ENCODE data around the gene TNNC1. TPM values are rescaled to one million over a fixed set of nuclear protein-coding genes. Genes with fewer than 3 reads are reported as not detected.

TNNC1 gene
- total and polyA plus RNA-seq, 10 donors: 0.74 to 5.8 (median 1.9) TPM

- peaks cover 15 to 23% (median 20%) of the 10 kb centered on the region in 6 donors for H3K4me1 ChIP-seq
- no peak overlapping the region for H3K27ac ChIP-seq
- H3K27me3 ChIP-seq (replicated peaks in 1 of 7): no peaks in the 10 kb centered on the region
- WGBS, 5 donors: 85 to 93% (median 88%) methylated on average over 3 of the region's 3 CpGs
- H3K4me3 ChIP-seq: no peak overlapping the region
- no peak for DNase-seq
- peaks cover 0 to 19% (median 0%) of the 10 kb centered on the region in 6 donors for H3K36me3 ChIP-seq
- TF ChIP-seq POLR2AphosphoS5 (IDR thresholded peaks at IDR 0.05) (no peak), POLR2A (IDR thresholded peaks at IDR 0.05) (no peak), CTCF (IDR thresholded peaks at IDR 0.05 in 8 of 11, conservative IDR thresholded peaks at IDR 0.05 in 3 of 11) (no peak)
- H3K9me3 ChIP-seq: no peaks in the 10 kb centered on the region
- intact Hi-C loops (cut with DNase I; ENCODE audit: low total_unique reads): no loop called here
Measured at GRCh38 chr3:52415800-52416199, 38.0 kb downstream of the TNNC1 start.

GRCh38 chr3:52408466-52408865, 45.4 kb downstream of the TNNC1 start:
- no peaks in the 10 kb centered on the region for H3K27me3 ChIP-seq (replicated peaks in 1 of 7)
- H3K9me3 ChIP-seq: no peaks in the 10 kb centered on the region
- 92 to 98% (median 94%) methylated on average over 8 of the region's 8 CpGs for WGBS, 5 donors
- DNase-seq: peak; percentile 43
- H3K4me3 ChIP-seq: peak overlapping the region in 3 of 8 donors; percentile 75 to 98 (median 87)
- peaks cover 0 to 54% (median 47%) of the 10 kb centered on the region in 6 donors for H3K36me3 ChIP-seq
- no peak for TF ChIP-seq POLR2A (IDR thresholded peaks at IDR 0.05)
- intact Hi-C loops (cut with DNase I; ENCODE audit: low total_unique reads): no loop called here
- H3K4me1 ChIP-seq: peaks cover 32 to 74% (median 45%) of the 10 kb centered on the region in 6 donors
- peak overlapping the region in 1 of 8 donors; percentile 98 for H3K27ac ChIP-seq

GRCh38 chr3:52407779-52408178, 46.1 kb downstream of the TNNC1 start:
- DNase-seq: peak; percentile 65
- Histone ChIP-seq H3K27me3 (replicated peaks in 1 of 7) (no peaks in the 10 kb centered on the region), H3K9me3 (no peaks in the 10 kb centered on the region), H3K4me3 (no peak overlapping the region), H3K27ac (no peak overlapping the region), H3K36me3 (peaks cover 0 to 61% (median 54%) of the 10 kb centered on the region in 6 donors), H3K4me1 (peaks cover 32 to 71% (median 44%) of the 10 kb centered on the region in 6 donors)
- intact Hi-C loops (cut with DNase I; ENCODE audit: low total_unique reads): no loop called here
- TF ChIP-seq CTCF (IDR thresholded peaks at IDR 0.05 in 8 of 11, conservative IDR thresholded peaks at IDR 0.05 in 3 of 11): no peak
- no peak for TF ChIP-seq POLR2A (IDR thresholded peaks at IDR 0.05)
- TF ChIP-seq POLR2AphosphoS5 (IDR thresholded peaks at IDR 0.05): no peak
- WGBS, 5 donors: 85 to 93% (median 88%) methylated on average over 3 of the region's 3 CpGs

- no peak overlapping the region for H3K4me3 ChIP-seq
- H3K27me3 ChIP-seq (replicated peaks in 1 of 7): no peaks in the 10 kb centered on the region
- no peaks in the 10 kb centered on the region for H3K9me3 ChIP-seq
- whole genome bisulfite sequencing, 5 donors: 92 to 97% (median 96%) methylated on average over 15 to 20 of the region's 20 CpGs
- H3K36me3 ChIP-seq: peaks cover 0 to 69% (median 62%) of the 10 kb centered on the region in 6 donors
- no peak for TF ChIP-seq CTCF (IDR thresholded peaks at IDR 0.05 in 8 of 11, conservative IDR thresholded peaks at IDR 0.05 in 3 of 11)
- TF ChIP-seq POLR2A (IDR thresholded peaks at IDR 0.05): no peak
- no peak for TF ChIP-seq POLR2AphosphoS5 (IDR thresholded peaks at IDR 0.05)
- H3K27ac ChIP-seq: no peak overlapping the region
- peak; percentile 63 for DNase-seq
- intact Hi-C loops (cut with DNase I; ENCODE audit: low total_unique reads): no loop called here
- H3K4me1 ChIP-seq: peaks cover 26 to 63% (median 36%) of the 10 kb centered on the region in 6 donors
Measured at GRCh38 chr3:52406791-52407510, 46.9 kb downstream of the TNNC1 start.

All from spleen (tissue), 11 donors.